Adrenal gland (tissue), 5 donors: Measurements from ENCODE around the gene HCFC1.

Experiments
- POLR2A ChIP-seq, 2 donors: fragments of 450-650 bp; IDR thresholded peaks; one replicate each; pipeline ENCODE4 v1.6.1; 2017; ENCODE audit warnings: antibody characterized with exemption in 2 of 2, mild to moderate bottlenecking in 2 of 2, moderate library complexity in 1 of 2
- TF ChIP-seq, protein P1 (sequence below), 6 experiments: fragments of 450-650 bp in 4 of 6; fragments of 200-600 bp in 2 of 6; sonication (generic) in 1 of 6; IDR thresholded peaks; 1 replicate in 5 of 6; 2 replicates in 1 of 6; pipeline versions ENCODE4 v1.5.1 to v1.8.0; 2016 to 2021; ENCODE audit warnings: antibody characterized with exemption in 6 of 6, mild to moderate bottlenecking in 2 of 6, moderate library complexity in 1 of 6
- donor health status: DM: no; HTN: no; CAD: no.

GRCh38 chrX:154011376-154012335, 40.0 kb upstream of the HCFC1 start:
- TF ChIP-seq, protein P1, sequence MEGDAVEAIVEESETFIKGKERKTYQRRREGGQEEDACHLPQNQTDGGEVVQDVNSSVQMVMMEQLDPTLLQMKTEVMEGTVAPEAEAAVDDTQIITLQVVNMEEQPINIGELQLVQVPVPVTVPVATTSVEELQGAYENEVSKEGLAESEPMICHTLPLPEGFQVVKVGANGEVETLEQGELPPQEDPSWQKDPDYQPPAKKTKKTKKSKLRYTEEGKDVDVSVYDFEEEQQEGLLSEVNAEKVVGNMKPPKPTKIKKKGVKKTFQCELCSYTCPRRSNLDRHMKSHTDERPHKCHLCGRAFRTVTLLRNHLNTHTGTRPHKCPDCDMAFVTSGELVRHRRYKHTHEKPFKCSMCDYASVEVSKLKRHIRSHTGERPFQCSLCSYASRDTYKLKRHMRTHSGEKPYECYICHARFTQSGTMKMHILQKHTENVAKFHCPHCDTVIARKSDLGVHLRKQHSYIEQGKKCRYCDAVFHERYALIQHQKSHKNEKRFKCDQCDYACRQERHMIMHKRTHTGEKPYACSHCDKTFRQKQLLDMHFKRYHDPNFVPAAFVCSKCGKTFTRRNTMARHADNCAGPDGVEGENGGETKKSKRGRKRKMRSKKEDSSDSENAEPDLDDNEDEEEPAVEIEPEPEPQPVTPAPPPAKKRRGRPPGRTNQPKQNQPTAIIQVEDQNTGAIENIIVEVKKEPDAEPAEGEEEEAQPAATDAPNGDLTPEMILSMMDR (IDR thresholded peaks at IDR 0.05) = no peak
- no peak for TF ChIP-seq POLR2A (IDR thresholded peaks at IDR 0.05)
